HEK293T (cell line): ENCODE measurements around the gene MED23.

ENCODE experiments used
- CTCF ChIA-PET: fragments of 350-600 bp; formaldehyde crosslinking; extraction: SDS; loops from one replicate; lab custom pipeline; 2021; ENCODE audit warnings: antibody characterized with exemption, inconsistent platforms; lab: Yijun Ruan, JAX
- POLR2A ChIA-PET: fragments of 350-600 bp; formaldehyde crosslinking; extraction: SDS; loops from one replicate; lab custom pipeline; 2020; ENCODE audit warnings: antibody characterized with exemption, inconsistent platforms; lab: Yijun Ruan, JAX
- DNase-seq: peaks from one replicate; pipeline ENCODE4 v3.0.0; 2012; ENCODE audit warnings: mixed read lengths; ENCODE audit errors: extremely low spot score
- ARNT ChIP-seq: fragments of 450-650 bp; IDR thresholded peaks from 2 replicates; pipeline ENCODE4 v1.6.1; 2017; ENCODE audit warnings: mild to moderate bottlenecking
- BHLHE40 ChIP-seq: fragments of 450-650 bp; IDR thresholded peaks from 2 replicates; pipeline ENCODE4 v1.6.1; 2016; ENCODE audit warnings: mild to moderate bottlenecking, moderate library complexity, borderline replicate concordance
- CTBP1 ChIP-seq: fragments of 450-650 bp; IDR thresholded peaks from 2 replicates; pipeline ENCODE4 v1.6.1; 2016; ENCODE audit warnings: borderline replicate concordance
- ELF4 ChIP-seq: fragments of 450-650 bp; IDR thresholded peaks from 2 replicates; pipeline ENCODE4 v1.6.1; 2017; ENCODE audit warnings: antibody characterized with exemption
- FOXA1 ChIP-seq: fragments of 450-650 bp; IDR thresholded peaks from 2 replicates; pipeline ENCODE4 v1.6.1; 2016; ENCODE audit warnings: mild to moderate bottlenecking
- FOXK2 ChIP-seq: fragments of 450-650 bp; IDR thresholded peaks from 2 replicates; pipeline ENCODE4 v1.6.1; 2016; ENCODE audit warnings: mild to moderate bottlenecking
- FOXM1 ChIP-seq: fragments of 450-650 bp; IDR thresholded peaks from 2 replicates; pipeline ENCODE4 v1.6.1; 2017; ENCODE audit warnings: mild to moderate bottlenecking, borderline replicate concordance
- HDGF ChIP-seq: fragments of 450-650 bp; IDR thresholded peaks from 2 replicates; pipeline ENCODE4 v1.6.1; 2017; ENCODE audit warnings: antibody characterized with exemption, borderline replicate concordance
- L3MBTL2 ChIP-seq: fragments of 450-650 bp; conservative IDR thresholded peaks from 2 replicates; pipeline ENCODE4 v1.6.1; 2016; ENCODE audit warnings: mild to moderate bottlenecking
- LEF1 ChIP-seq: fragments of 450-650 bp; IDR thresholded peaks from 2 replicates; pipeline ENCODE4 v1.6.1; 2017; ENCODE audit warnings: mild to moderate bottlenecking, borderline replicate concordance
- NFRKB ChIP-seq: fragments of 450-650 bp; IDR thresholded peaks from 2 replicates; pipeline ENCODE4 v1.6.1; 2016; ENCODE audit warnings: mild to moderate bottlenecking, moderate library complexity
- PKNOX1 ChIP-seq: fragments of 450-650 bp; IDR thresholded peaks from 2 replicates; pipeline ENCODE4 v1.6.1; 2016
- SP1 ChIP-seq: fragments of 450-650 bp; IDR thresholded peaks from 2 replicates; pipeline ENCODE4 v1.6.1; 2017
- SUZ12 ChIP-seq: fragments of 450-650 bp; IDR thresholded peaks from 2 replicates; pipeline ENCODE4 v1.6.1; 2016; ENCODE audit warnings: mild to moderate bottlenecking
- TARDBP ChIP-seq: fragments of 450-650 bp; IDR thresholded peaks from 2 replicates; pipeline ENCODE4 v1.6.1; 2016
- ZNF384 ChIP-seq: fragments of 450-650 bp; IDR thresholded peaks from 2 replicates; pipeline ENCODE4 v1.6.1; 2016

MED23 gene

DNA sequence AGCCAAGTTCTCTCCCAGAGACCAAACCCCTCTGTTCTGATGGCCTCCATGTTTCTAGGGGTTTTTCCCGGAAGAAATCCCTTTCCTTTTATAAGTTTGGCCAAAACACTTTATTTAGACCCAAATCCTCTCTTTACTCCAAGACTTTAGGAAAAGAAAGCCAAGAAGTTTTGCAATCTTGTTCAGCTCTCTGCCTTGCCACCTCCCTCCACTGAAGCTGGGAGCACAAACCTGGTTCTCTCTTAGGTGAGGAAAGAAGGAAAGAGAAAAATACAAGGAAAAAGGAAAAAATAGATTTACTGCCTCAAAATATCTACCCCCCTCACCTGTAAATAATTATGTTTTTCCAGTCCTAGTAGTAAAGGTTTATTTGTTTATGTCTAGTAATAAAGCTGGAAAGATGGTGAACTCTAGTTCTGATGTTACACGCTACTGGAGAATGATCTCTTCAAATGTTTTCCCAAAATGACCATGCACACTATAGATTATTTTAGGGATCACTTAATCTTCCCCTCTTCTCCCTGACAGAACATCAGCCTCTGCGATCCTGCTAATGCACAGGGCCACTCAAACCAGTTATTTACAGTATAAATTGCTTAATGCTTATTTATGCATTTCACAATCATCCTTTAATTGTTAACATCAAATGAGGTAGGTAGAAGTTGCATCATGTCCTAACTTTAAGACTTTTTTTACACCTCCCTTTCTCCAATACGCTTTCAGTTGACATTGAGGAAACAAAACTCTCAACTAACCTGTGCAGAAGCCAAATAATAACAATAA, 65.9 kb downstream of the MED23 start:
- ChIA-PET CTCF (interaction anchor here (0.6 kb wide), 1 partner anchor 215 kb away, joined by 3 read pairs; no protein-coding TSS in a partner anchor), POLR2A (no interaction called here)
- no peak for TF ChIP-seq CTBP1
- no peak for TF ChIP-seq L3MBTL2
- TF ChIP-seq FOXK2: no peak
- TF ChIP-seq ELF4: no peak
- TF ChIP-seq FOXM1: no peak
- TF ChIP-seq NFRKB: no peak
- no peak for TF ChIP-seq ARNT
- TF ChIP-seq LEF1: no peak
- TF ChIP-seq SP1: no peak
- no peak for TF ChIP-seq PKNOX1
- TF ChIP-seq BHLHE40: no peak
- no peak for TF ChIP-seq FOXA1
- TF ChIP-seq SUZ12: no peak
- no peak for DNase-seq

DNA sequence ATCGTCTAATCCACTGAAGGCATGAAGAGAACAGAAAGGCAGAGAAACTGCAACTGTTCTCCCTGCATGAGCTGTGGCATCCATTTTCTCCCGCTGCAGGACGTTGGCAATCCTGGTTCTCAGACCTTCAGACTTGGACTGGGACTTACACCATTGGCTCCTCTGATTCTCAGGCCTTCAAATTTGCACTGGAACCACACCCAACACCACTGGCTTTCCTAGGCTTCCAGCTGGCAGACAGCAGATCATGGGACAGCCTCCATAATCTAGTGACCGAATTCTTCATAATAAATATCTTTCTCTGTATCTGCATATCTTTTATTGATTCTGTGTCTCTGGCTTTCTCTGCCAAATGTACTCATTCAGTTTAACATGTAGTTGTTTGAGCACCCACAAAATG, 69.1 kb downstream of the MED23 start:
- ChIA-PET CTCF (no interaction called here), POLR2A (no interaction called here)
- DNase-seq: no peak
- TF ChIP-seq SUZ12 (no peak), FOXM1 (no peak), PKNOX1 (no peak), HDGF (no peak), ARNT (no peak), TARDBP (no peak), SP1 (no peak), NFRKB (no peak), FOXA1 (no peak), BHLHE40 (no peak), CTBP1 (no peak)

DNA sequence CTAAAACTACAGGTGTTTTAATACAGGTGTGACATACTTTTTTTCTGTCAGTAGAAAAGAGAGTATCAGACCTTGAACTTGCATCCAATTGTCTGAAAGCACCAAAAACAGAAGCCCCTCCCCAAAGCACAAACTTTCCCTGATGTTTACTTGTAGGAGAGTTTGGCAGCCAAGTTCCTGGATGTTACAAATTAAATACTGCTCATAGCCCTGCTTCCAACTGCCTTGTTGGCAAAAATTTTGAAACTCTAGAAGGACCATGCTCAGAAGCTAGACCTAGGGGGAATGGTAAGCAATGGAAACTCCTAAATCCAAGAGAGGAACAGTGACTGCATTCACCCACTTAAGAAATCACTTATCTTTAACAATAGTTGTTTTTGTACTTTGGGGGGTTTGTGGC, 72.0 kb downstream of the MED23 start:
- DNase-seq: no peak
- ChIA-PET POLR2A (no interaction called here), CTCF (no interaction called here)
- TF ChIP-seq CTBP1: no peak
- no peak for TF ChIP-seq ARNT
- no peak for TF ChIP-seq SUZ12
- TF ChIP-seq HDGF: no peak
- no peak for TF ChIP-seq SP1
- TF ChIP-seq FOXK2: no peak
- no peak for TF ChIP-seq NFRKB

- TF ChIP-seq ZNF384: no peak
- no peak for TF ChIP-seq SUZ12
- TF ChIP-seq L3MBTL2: no peak
- no peak for TF ChIP-seq FOXM1
- TF ChIP-seq ELF4: no peak
- TF ChIP-seq BHLHE40: no peak
- TF ChIP-seq HDGF: no peak
- TF ChIP-seq ARNT: no peak
- TF ChIP-seq NFRKB: no peak
- TF ChIP-seq LEF1: no peak
- TF ChIP-seq SP1: no peak
- TF ChIP-seq TARDBP: no peak
- TF ChIP-seq FOXK2: no peak
- no peak for TF ChIP-seq FOXA1
- TF ChIP-seq PKNOX1: no peak
- no peak for TF ChIP-seq CTBP1
- ChIA-PET POLR2A (no interaction called here), CTCF (no interaction called here)
- no peak for DNase-seq
Measured at GRCh38 chr6:131552572-131552971, 75.5 kb downstream of the MED23 start.

DNA sequence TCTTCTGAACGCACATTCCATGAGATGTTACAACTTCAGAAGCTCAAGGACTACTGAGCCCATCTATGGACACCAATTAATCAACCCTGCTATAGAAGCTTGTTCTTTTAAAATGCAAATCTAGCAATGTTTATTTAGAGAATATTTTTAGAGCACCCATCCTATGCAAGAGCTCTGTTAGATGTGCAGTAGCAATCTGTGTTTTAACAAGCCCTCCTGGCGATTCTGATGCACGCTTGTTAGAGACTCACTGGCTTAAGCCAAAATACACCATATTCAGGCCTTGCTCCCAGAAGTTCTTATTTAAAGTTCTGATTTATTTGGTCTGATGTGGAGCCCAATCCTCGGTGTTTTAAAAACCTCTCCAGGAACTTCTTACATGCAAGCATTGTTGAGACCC, 76.1 kb downstream of the MED23 start:
- no peak for TF ChIP-seq PKNOX1
- TF ChIP-seq LEF1: no peak
- TF ChIP-seq ELF4: no peak
- TF ChIP-seq FOXM1: no peak
- no peak for TF ChIP-seq ARNT
- no peak for TF ChIP-seq BHLHE40
- TF ChIP-seq ZNF384: no peak
- no peak for TF ChIP-seq TARDBP
- TF ChIP-seq SUZ12: no peak
- TF ChIP-seq SP1: no peak
- TF ChIP-seq L3MBTL2: no peak
- DNase-seq: no peak
- POLR2A ChIA-PET: no interaction called here
- CTCF ChIA-PET: no interaction called here

- ChIA-PET CTCF (no interaction called here), POLR2A (no interaction called here)
- TF ChIP-seq L3MBTL2 (no peak), ELF4 (no peak), FOXM1 (no peak), PKNOX1 (no peak), TARDBP (no peak), FOXK2 (no peak), ARNT (no peak), ZNF384 (no peak), HDGF (no peak), BHLHE40 (no peak), CTBP1 (no peak), LEF1 (no peak), SUZ12 (no peak), NFRKB (no peak), SP1 (no peak), FOXA1 (no peak)
- DNase-seq: no peak
Measured at GRCh38 chr6:131549811-131550210, 78.2 kb downstream of the MED23 start.
